ENCODE data around the gene TAS1R1. TPM values are rescaled to one million over a fixed set of nuclear protein-coding genes. Genes with fewer than 3 reads are reported as not detected.
A peak's percentile ranks its signal among the peaks of the same experiment; 100 is the strongest.
"Not testable (repeated sequence)": the region's sequence is repeated elsewhere in the genome, so short reads cannot be mapped to it uniquely, and the experiment has no call there.

TAS1R1 gene
- total RNA-seq, 1 donor from 2014 or later, result not detected

GRCh38 chr1:6597777-6598131 lies 42.6 kb downstream of the TAS1R1 start:
- H3K4me1 ChIP-seq, result peaks cover 99% of the 10 kb centered on the region
- peak overlapping the region; percentile 97 for H3K4me3 ChIP-seq
- intact Hi-C loops (cut with micrococcal nuclease), result no loop called here
- peaks cover 74% of the 10 kb centered on the region for H3K36me3 ChIP-seq
- peak overlapping the region; percentile 100 for H3K27ac ChIP-seq (replicated peaks)
- no peaks in the 10 kb centered on the region for H3K27me3 ChIP-seq (ENCODE audit: low read depth)
- DNase-seq, result no peak
- no peaks in the 10 kb centered on the region for H3K9me3 ChIP-seq (replicated peaks)
- no peak for TF ChIP-seq CTCF (IDR thresholded peaks at IDR 0.05; ENCODE audit: borderline replicate concordance)

GRCh38 chr1:6599141-6599975 lies 44.3 kb downstream of the TAS1R1 start:
- no peak for TF ChIP-seq CTCF (IDR thresholded peaks at IDR 0.05; ENCODE audit: borderline replicate concordance)
- peak overlapping the region; percentile 100 for H3K27ac ChIP-seq (replicated peaks)
- intact Hi-C loops (cut with micrococcal nuclease), result no loop called here
- H3K9me3 ChIP-seq (replicated peaks), result no peaks in the 10 kb centered on the region
- DNase-seq, result no peak
- peaks cover 97% of the 10 kb centered on the region for H3K4me1 ChIP-seq
- H3K4me3 ChIP-seq, result peak overlapping the region; percentile 97
- peaks cover 58% of the 10 kb centered on the region for H3K36me3 ChIP-seq
- no peaks in the 10 kb centered on the region for H3K27me3 ChIP-seq (ENCODE audit: low read depth)

- peaks cover 52% of the 10 kb centered on the region for H3K36me3 ChIP-seq
- intact Hi-C loops (cut with micrococcal nuclease); H3K27me3 ChIP-seq (ENCODE audit: low read depth); H3K9me3 ChIP-seq (replicated peaks); DNase-seq: not testable (repeated sequence)
- H3K4me1 ChIP-seq, result peaks cover 97% of the 10 kb centered on the region
- H3K4me3 ChIP-seq, result peak overlapping the region; percentile 97
- peak overlapping the region; percentile 100 for H3K27ac ChIP-seq (replicated peaks)
Observed at GRCh38 chr1:6599991-6600390, 44.9 kb downstream of the TAS1R1 start.

GRCh38 chr1:6600410-6601048 lies 45.4 kb downstream of the TAS1R1 start:
- intact Hi-C loops (cut with micrococcal nuclease), result no loop called here
- Histone ChIP-seq H3K4me3 (peak overlapping the region; percentile 97), H3K36me3 (peaks cover 46% of the 10 kb centered on the region), H3K9me3 (replicated peaks) (no peaks in the 10 kb centered on the region), H3K4me1 (peaks cover 97% of the 10 kb centered on the region), H3K27me3 (ENCODE audit: low read depth) (no peaks in the 10 kb centered on the region), H3K27ac (replicated peaks) (peak overlapping the region; percentile 100)
- no peak for TF ChIP-seq CTCF (IDR thresholded peaks at IDR 0.05; ENCODE audit: borderline replicate concordance)
- DNase-seq, result no peak

- H3K4me1 ChIP-seq, result peaks cover 95% of the 10 kb centered on the region
Observed at GRCh38 chr1:6601049-6601922, 46.2 kb downstream of the TAS1R1 start.

More at GRCh38 chr1:6601049-6601922, 46.2 kb downstream of the TAS1R1 start:
- no peak for TF ChIP-seq CTCF (IDR thresholded peaks at IDR 0.05; ENCODE audit: borderline replicate concordance)
- H3K9me3 ChIP-seq (replicated peaks), result no peaks in the 10 kb centered on the region
- intact Hi-C loops (cut with micrococcal nuclease), result no loop called here
- H3K36me3 ChIP-seq, result peaks cover 39% of the 10 kb centered on the region
- peak; percentile 68 for DNase-seq
- H3K4me3 ChIP-seq, result peak overlapping the region; percentile 97
- no peaks in the 10 kb centered on the region for H3K27me3 ChIP-seq (ENCODE audit: low read depth)
- peak overlapping the region; percentile 100 for H3K27ac ChIP-seq (replicated peaks)
